DND-41 (cell line): ENCODE results near the gene TCEA2.

Experiments used
- ATAC-seq: fragments of 200-7000 bp; cut with Tn5 transposase; 3 replicates; pipeline ENCODE4 v1.9.1; 2021; ENCODE audit warnings: low read depth; ENCODE audit not compliant: insufficient read depth
- DNase-seq: peaks from one replicate; pipeline ENCODE4 v3.0.0-alpha.2; 2020
- H2AFZ ChIP-seq: 2 replicates; pipeline ENCODE4 v1.6.0; 2012; ENCODE audit warnings: low read depth, low read length
- H3K27ac ChIP-seq: 2 replicates; pipeline ENCODE4 v1.5.1; 2012; ENCODE audit warnings: low read length, inconsistent platforms
- H3K27me3 ChIP-seq: fragments of 200-600 bp; sonication (generic); 2 replicates; pipeline ENCODE4 v1.6.0; 2012; ENCODE audit warnings: low read length, mild to moderate bottlenecking, inconsistent platforms; ENCODE audit not compliant: insufficient read depth, poor library complexity
- H3K36me3 ChIP-seq: 2 replicates; pipeline ENCODE4 v1.5.1; 2012; ENCODE audit warnings: low read length, inconsistent platforms; ENCODE audit not compliant: insufficient read depth
- H3K4me1 ChIP-seq: 2 replicates; pipeline ENCODE4 v1.5.1; 2012; ENCODE audit warnings: mild to moderate bottlenecking, low read length; ENCODE audit not compliant: insufficient read depth
- H3K4me2 ChIP-seq: 2 replicates; pipeline ENCODE4 v1.6.0; 2012; ENCODE audit warnings: mild to moderate bottlenecking, moderate library complexity, low read length, inconsistent platforms; ENCODE audit not compliant: insufficient read depth
- H3K4me3 ChIP-seq, 2 experiments: fragments of 200-600 bp in 1 of 2; shearing (Covaris generic) in 1 of 2; 2 replicates each; pipeline ENCODE4 v1.5.1; 2012 to 2016; ENCODE audit warnings: inconsistent platforms in 2 of 2, low read length in 2 of 2, mild to moderate bottlenecking in 2 of 2, low read depth in 1 of 2, moderate library complexity in 1 of 2
- H3K79me2 ChIP-seq: 2 replicates; pipeline ENCODE4 v1.6.0; 2012; ENCODE audit warnings: low read length, inconsistent platforms; ENCODE audit not compliant: insufficient read depth
- H3K9ac ChIP-seq: 2 replicates; pipeline ENCODE4 v1.6.0; 2012; ENCODE audit warnings: low read depth, mild to moderate bottlenecking, inconsistent platforms, low read length, moderate library complexity
- H3K9me3 ChIP-seq: 2 replicates; pipeline ENCODE4 v1.5.1; 2012; ENCODE audit warnings: low read length, moderate library complexity, mild to moderate bottlenecking, inconsistent platforms; ENCODE audit not compliant: insufficient read depth, severe bottlenecking
- H4K20me1 ChIP-seq: 2 replicates; pipeline ENCODE4 v1.6.0; 2012; ENCODE audit warnings: low read length; ENCODE audit not compliant: insufficient read depth
- EZH2 ChIP-seq: IDR thresholded peaks from 3 replicates; pipeline ENCODE4 v1.6.1; 2012; ENCODE audit warnings: borderline replicate concordance, low read depth, mild to moderate bottlenecking, moderate library complexity, low read length, inconsistent platforms; ENCODE audit not compliant: severe bottlenecking
- TF ChIP-seq, protein P1 (sequence below): IDR thresholded peaks from 2 replicates; pipeline ENCODE4 v1.5.1; 2012; ENCODE audit warnings: borderline replicate concordance, low read length, moderate library complexity, mild to moderate bottlenecking; ENCODE audit not compliant: poor library complexity, severe bottlenecking; ENCODE audit errors: extremely low read depth

TCEA2 gene

DNA sequence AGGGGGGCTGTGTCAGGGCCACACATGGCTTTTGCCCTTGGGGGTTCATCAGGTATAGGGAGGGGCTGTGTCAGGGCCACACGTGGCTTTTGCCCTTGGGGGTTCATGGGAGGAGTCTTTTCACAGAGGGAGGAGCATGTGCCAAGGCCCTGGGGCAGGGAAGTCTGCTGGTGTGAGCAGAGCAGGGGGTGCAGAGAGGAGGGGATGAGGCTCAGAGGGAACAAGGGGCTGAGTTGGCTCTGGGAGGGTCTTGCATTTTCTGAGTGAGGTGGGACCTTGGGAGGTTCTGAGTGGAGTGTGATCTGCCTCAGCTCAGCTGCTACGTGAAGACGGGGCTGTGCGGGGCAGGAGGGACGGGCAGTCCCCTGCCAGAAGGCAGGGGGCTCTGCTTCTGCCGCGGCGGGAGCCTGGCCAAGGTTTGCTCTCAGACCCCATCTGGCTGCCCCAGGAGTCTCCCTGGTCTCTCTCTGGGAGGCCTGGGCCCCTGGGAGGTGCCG, 7.6 kb upstream of the TCEA2 start:
- no peak overlapping the region for H3K27ac ChIP-seq
- TF ChIP-seq, protein P1, sequence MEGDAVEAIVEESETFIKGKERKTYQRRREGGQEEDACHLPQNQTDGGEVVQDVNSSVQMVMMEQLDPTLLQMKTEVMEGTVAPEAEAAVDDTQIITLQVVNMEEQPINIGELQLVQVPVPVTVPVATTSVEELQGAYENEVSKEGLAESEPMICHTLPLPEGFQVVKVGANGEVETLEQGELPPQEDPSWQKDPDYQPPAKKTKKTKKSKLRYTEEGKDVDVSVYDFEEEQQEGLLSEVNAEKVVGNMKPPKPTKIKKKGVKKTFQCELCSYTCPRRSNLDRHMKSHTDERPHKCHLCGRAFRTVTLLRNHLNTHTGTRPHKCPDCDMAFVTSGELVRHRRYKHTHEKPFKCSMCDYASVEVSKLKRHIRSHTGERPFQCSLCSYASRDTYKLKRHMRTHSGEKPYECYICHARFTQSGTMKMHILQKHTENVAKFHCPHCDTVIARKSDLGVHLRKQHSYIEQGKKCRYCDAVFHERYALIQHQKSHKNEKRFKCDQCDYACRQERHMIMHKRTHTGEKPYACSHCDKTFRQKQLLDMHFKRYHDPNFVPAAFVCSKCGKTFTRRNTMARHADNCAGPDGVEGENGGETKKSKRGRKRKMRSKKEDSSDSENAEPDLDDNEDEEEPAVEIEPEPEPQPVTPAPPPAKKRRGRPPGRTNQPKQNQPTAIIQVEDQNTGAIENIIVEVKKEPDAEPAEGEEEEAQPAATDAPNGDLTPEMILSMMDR = no peak
- no peak for TF ChIP-seq EZH2

DNA sequence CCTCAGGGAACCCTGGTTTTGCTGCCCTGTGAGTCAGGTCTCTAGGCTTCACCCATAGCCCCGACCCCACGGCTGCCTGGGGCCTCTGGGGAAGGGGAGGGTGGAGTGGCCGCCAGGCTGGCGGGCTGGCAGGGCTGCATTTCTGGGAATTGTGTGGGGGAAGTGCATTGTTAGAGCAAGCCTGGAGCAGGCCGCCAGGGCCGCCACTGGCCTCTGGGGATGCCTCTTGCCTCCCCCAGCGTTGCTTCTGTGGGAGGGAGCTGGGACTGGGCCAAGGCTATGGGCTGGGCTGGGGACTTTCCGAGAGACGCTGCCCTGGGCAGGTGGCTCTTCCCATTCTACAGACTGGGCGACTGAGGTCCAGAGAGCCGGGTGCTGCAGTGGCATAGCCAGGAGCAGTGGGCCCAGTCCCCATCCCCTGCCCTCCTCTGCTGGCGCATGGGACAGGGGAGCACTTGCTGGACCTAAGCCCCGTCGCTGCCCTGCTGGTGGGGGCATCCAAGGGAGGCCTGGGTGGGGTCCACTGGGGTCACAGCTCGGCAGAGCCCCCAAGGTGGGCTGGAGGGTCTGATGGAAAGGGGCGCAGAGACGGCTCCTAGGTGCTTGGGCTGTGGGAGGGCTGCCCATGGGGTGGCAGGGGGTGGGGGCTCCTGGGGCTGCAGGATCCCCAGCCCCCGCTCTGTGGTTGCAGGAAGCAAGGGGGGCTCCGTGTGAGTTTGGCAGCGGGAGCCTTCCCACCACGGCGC, 6.9 kb upstream of the TCEA2 start:
- ATAC-seq = no peak
- Histone ChIP-seq H3K27ac (no peak overlapping the region), H3K79me2 (no peaks in the 10 kb centered on the region), H3K9me3 (no peaks in the 10 kb centered on the region), H3K36me3 (no peaks in the 10 kb centered on the region), H3K4me2 (no peak overlapping the region), H3K9ac (no peak overlapping the region), H3K27me3 (no peaks in the 10 kb centered on the region), H3K4me1 (peaks cover 4% of the 10 kb centered on the region; the same call in 1 of the 2 replicates), H4K20me1 (no peaks in the 10 kb centered on the region), H3K4me3 (no peak overlapping the region), H2AFZ (no peak overlapping the region)
- TF ChIP-seq EZH2 = no peak
- TF ChIP-seq, protein P1 = no peak
- no peak for DNase-seq

More for the DNA sequence above, 7.6 kb upstream of the TCEA2 start:
- ATAC-seq = no peak
- no peak overlapping the region for H3K4me3 ChIP-seq
- H4K20me1 ChIP-seq = no peaks in the 10 kb centered on the region
- H3K79me2 ChIP-seq = no peaks in the 10 kb centered on the region
- H3K36me3 ChIP-seq = no peaks in the 10 kb centered on the region
- H2AFZ ChIP-seq = no peak overlapping the region
- H3K27me3 ChIP-seq = no peaks in the 10 kb centered on the region
- peaks cover 4% of the 10 kb centered on the region; the same call in 1 of the 2 replicates for H3K4me1 ChIP-seq
- no peak overlapping the region for H3K9ac ChIP-seq
- DNase-seq = no peak
- no peaks in the 10 kb centered on the region for H3K9me3 ChIP-seq
- no peak overlapping the region for H3K4me2 ChIP-seq

DNA sequence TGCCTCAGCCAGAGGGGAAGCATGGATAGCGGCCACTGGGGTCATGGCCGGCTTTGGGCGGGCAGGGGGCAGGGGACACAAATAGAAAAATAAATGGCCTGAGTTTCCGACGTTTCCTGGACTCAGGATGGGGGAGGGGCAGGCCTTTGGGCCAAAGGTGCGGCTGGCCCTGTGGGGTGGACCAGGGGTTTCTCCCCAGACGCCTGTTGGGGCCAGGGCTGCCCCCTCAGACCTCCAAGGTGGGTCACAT, 6.4 kb upstream of the TCEA2 start:
- no peak overlapping the region for H3K4me3 ChIP-seq
- H3K9me3 ChIP-seq = no peaks in the 10 kb centered on the region
- H3K27ac ChIP-seq = no peak overlapping the region
- ATAC-seq (no peak), DNase-seq (no peak)
- peaks cover 4% of the 10 kb centered on the region; the same call in 1 of the 2 replicates for H3K4me1 ChIP-seq
- H3K27me3 ChIP-seq = no peaks in the 10 kb centered on the region
- H3K79me2 ChIP-seq = no peaks in the 10 kb centered on the region
- H3K9ac ChIP-seq = no peak overlapping the region
- H3K4me2 ChIP-seq = no peak overlapping the region
- no peak overlapping the region for H2AFZ ChIP-seq
- TF ChIP-seq, protein P1 = no peak
- TF ChIP-seq EZH2 = no peak
- no peaks in the 10 kb centered on the region for H4K20me1 ChIP-seq
- no peaks in the 10 kb centered on the region for H3K36me3 ChIP-seq
